Nucleus accumbens (tissue), 56 donors: ENCODE measurements around the gene NAT9.
A peak's percentile ranks its signal among the peaks of the same experiment; 100 is the strongest.

ENCODE experiments used
- DNase-seq, 56 donors: peaks; one replicate each; lab custom pipeline; 2025; lab: John Stamatoyannopoulos, UW

NAT9 gene

DNA sequence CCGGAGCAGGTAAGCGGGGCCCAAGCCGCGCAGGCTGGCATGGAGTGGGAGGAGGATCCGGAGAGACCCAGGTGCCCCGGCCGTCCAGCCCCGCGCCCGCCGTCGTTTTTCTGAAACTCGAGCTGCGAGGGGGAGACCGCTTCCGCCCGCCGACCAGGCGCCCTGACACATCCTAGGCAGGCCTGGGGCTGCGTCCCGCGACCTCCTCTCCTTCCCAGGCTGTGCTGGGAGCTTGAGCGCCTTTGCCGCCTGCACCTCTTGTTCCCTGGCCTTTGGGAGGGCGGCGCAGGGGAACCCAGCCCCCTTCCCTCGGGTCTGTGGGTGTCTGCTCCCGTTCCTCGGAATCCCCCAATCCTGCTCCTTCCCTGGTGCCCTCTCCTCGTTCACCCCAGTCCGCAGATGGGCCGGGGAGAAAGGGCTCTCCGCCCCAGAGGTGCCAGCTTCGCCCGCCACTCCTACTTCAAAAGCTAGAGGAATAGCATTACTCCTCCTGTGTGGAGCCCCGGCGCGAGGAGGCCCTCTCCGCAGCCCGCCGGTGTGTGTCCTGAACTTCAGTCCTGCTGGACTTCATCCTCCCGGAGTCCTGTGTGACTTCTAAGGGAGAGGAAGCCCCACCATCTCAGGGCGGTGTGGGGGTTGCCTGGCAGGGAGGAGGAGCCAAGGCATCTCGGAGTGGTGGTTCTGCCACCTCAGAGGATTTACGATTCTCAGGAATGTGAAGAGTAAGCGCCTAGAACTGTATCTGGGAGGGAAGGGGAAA, 26.7 kb downstream of the NAT9 start:
- peak in 1 of 56 donors; percentile 43 for DNase-seq

DNA sequence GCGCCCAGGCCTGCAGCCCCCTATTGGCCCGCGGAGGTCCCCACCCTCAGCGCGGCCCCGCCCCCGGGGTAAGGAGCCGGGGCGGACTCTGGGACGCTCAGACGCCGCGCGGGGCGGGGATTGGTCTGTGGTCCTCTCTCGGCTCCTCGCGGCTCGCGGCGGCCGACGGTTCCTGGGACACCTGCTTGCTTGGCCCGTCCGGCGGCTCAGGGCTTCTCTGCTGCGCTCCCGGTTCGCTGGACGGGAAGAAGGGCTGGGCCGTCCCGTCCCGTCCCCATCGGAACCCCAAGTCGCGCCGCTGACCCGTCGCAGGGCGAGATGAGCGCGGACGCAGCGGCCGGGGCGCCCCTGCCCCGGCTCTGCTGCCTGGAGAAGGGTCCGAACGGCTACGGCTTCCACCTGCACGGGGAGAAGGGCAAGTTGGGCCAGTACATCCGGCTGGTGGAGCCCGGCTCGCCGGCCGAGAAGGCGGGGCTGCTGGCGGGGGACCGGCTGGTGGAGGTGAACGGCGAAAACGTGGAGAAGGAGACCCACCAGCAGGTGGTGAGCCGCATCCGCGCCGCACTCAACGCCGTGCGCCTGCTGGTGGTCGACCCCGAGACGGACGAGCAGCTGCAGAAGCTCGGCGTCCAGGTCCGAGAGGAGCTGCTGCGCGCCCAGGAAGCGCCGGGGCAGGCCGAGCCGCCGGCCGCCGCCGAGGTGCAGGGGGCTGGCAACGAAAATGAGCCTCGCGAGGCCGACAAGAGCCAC, 27.4 kb downstream of the NAT9 start, which contains the start of gene NHERF1:
TSS of gene NHERF1 (plus strand) at position 100 of the 750 bp plus-strand sequence. CDS start at position 319, 219 bp downstream.
- DNase-seq, result peak in 55 of 56 donors; percentile 41 to 97 (median 86)

DNA sequence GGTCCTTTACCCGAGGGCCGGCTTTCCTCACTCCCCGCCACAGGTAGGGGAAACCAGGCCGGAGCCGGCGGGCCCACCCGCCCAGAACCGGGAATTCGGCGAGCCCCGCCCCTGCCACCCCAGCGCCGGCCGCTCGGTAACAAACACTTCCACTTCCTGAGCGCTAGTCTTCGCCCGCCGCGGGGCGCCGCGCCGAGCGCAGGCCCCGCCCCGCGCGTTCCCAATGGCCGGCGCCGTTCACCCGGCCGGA, 27.9 kb downstream of the NAT9 start:
- DNase-seq, result no peak

DNA sequence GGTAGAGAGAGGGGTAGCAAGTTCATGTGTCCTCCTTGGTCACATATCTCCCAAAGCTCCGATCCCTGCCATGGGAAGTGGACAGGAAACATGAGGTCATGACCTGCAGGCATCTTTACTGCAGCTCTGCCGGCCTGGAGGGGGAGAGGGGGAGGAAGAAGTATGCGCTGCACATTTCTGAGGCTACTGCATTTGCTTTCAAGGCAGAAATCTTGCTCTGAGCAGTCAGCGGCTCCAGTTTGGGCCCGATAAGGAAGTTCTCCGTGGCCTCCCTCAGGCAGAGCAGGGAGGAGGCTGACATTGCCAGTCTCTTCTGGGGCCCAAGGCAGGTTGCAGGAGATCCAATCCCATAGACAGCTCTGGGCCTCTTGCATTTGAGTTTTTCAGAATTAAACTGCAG, 29.2 kb downstream of the NAT9 start:
- no peak for DNase-seq

DNA sequence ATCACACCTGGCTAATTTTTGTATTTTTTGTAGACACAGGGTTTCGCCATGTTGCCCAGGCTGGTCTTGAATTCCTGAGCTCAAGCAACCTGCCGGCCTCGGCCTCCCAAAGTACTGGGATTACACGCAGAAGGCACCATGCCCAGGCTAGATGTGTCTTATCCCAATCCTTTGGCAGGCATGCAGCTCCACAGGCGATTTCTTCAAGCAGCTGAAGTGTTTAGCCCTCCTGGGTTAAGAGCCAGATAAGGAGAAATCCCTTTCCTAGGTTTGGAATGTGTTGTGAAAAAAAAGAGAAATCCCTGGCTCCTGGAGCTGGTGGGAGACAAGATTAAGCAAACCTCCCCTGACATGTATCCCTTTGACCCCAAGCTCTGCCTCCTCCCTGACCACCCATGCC, 29.8 kb downstream of the NAT9 start:
- DNase-seq, result no peak

DNA sequence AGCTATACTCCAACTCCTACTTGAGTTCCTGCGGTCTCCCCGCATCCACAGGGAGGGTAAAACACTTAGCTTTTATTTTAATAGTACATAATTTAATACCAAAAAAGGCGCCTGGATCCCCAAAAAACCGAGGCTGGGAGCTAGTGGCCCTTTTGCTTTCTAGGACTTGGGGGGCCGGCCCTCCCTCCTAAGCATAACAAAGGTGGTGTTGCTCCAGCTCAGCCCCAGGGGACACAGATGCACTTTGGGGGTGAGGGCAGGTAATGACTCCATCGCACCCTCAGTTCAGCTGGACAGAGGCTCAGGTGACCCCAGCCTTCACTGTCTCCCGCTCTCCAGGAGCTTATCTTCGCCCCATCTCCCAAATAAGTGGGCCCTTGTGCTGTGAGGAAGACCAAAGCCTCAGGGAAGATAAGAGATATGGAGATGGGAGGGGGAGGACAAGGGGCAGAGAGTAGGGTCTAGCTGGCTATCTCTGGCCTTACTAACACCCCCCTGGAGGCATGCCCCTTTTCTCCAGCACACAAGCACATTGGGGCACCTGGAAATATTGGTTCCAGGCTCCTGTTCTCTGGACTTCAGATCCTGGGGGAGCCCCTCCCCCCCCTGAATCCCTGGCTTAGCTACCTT, 30.5 kb downstream of the NAT9 start:
- no peak for DNase-seq

DNA sequence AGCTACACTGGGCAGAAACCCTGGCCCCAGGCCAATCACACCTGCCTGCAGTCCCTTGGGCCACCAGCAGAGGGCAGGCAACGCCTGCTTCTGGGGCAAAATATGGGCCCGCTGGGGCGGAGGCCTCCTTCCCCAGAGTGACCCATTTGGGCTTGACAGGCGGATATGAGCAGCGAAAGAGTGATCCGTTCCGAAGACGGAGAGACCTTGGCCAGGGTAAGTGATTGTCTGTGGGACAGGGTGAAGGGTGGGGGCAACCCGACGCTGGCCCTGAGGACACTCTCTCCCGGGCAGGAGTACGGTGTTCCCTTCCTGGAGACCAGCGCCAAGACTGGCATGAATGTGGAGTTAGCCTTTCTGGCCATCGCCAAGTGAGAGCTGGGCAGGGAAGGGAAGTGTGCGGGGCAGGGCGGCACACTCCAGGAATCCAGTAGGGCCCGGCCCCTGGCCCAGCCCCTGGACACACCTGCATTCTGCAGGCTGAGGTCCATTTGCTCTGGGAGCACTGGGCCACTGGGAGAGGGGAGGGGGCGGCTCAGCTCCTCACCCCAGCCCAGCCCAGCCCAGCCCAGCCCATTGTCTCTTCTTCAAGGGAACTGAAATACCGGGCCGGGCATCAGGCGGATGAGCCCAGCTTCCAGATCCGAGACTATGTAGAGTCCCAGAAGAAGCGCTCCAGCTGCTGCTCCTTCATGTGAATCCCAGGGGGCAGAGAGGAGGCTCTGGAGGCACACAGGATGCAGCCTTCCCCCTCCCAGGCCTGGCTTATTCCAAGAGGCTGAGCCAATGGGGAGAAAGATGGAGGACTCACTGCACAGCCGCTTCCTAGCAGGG, 31.2 kb downstream of the NAT9 start:
- DNase-seq, result peak in 49 of 56 donors; percentile 25 to 92 (median 72)

DNA sequence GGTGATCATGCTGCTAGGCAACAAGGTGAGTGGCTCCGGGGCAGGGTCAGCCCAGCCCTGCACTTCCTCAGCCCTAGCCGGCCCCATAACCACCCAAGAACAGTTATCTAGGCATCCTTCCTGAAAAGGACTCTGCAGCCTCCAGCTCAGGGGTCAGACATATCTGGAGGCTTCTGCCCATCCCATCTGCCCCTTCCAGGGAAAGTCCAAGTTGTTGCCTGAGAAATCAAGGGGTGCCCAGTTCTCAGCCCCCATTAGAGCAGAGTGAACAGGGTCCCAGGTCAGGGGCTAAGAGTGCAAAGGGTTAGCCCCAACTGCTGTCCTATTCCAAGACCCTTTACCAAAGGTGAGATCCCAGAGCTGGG, 31.8 kb downstream of the NAT9 start:
- DNase-seq, result no peak

DNA sequence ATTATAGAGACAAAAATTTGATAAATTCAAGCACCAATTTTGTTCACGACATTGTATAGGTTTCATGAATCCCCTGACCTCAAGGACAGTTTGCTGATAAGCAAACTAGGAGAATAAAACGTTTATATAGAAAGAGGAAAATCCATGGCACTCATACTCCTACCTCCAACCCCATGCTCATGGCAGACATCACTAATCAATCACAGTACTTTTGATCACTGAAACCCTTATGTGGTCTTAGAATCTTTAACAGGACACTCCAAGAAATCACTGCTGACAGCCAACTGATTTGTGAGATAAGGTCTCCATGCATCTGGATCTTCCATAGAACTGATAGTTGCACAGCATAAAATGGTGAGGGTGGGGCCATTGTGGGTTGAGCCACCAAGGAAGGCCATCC, 32.4 kb downstream of the NAT9 start:
- DNase-seq, result no peak

DNA sequence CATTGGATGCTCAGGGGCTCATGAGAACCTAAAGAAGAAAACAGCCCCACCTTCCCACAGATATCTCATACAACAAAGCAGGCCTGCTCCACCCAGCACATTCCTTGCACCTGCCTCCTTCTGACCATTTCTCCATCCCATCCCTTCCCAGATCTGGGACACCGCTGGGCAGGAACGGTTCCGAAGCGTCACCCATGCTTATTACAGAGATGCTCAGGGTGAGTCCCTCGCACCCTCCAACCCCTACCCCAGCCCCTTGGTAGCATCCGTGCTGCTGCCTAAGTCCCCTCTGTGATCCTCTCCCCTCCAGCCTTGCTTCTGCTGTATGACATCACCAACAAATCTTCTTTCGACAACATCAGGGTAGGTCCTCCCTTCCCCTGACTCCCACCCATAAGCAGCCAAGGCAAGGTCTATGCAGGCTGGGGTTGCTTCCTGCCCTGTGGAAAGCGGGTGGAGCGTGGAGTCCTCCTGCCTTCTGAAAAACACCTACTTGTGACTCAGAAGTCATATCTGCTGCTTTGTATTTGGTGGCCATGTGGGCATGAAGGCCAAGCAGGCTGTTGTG, 33.1 kb downstream of the NAT9 start:
- no peak for DNase-seq

DNA sequence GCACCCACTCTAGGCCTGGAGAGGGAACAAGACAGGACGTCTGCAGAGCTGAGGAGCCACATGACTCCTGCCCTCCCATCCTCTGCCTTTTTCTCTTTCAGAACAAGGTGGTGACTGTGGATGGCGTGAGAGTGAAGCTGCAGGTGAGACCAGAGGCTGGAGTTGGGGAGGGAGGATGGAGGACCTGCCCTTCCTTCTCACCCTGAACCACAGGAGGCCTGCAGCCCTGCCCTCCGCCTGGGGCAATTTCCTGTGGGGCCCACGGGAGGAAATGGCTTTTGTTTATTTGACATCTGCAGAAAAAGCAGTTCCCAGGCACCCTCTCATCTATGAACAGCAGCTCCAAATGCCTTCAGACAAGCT, 34.0 kb downstream of the NAT9 start:
- DNase-seq, result no peak

DNA sequence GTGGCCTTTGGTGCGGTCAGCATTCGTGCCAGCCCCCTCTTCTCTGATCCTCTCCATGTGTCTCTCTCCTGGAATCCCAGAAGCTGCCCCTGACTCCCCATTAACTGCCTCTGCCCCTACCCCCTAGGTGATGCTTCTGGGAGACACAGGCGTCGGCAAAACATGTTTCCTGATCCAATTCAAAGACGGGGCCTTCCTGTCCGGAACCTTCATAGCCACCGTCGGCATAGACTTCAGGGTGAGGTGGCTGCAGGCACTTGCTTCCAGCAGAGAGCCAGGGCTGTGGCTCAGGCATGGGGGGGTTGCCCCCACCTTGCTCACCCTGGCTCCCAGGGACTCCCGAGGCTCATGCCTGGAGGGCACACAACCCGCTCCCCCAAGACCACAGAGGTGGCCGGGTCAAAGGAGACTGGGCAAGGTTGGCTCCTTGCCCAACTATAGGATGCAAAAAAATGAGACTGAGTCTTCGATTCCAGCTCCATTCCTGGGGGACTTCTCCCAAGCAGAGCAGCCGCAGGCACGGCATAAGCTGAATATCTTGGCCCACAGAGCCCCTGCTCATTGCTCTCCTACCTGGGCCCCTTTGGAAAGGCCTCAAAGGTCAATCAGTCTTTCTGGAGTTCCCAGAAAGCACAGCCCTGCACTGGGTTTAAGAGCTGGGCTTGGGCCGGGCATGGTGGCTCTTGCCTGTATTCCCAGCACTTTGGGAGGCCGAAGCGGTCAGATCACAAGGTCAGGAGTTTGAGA, 35.3 kb downstream of the NAT9 start:
- no peak for DNase-seq

DNA sequence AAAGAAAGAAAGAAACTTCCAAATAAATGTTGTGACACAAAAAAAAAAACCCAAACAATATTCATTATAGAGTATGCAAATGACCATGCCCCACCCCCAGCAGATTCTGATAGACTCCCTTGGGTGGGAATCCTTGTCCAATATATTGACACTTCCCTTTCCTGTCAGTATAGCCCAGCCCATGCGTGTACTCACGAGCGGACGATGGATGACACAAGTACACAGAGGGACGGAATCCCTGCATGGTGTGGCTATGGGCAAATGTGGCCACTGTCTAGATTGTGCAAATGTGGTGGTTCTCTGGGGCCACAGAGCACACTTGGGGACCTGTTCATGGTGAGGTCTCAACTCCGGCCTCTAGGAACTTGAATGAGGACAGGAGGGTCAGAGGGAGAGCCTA, 36.0 kb downstream of the NAT9 start:
- DNase-seq, result no peak

DNA sequence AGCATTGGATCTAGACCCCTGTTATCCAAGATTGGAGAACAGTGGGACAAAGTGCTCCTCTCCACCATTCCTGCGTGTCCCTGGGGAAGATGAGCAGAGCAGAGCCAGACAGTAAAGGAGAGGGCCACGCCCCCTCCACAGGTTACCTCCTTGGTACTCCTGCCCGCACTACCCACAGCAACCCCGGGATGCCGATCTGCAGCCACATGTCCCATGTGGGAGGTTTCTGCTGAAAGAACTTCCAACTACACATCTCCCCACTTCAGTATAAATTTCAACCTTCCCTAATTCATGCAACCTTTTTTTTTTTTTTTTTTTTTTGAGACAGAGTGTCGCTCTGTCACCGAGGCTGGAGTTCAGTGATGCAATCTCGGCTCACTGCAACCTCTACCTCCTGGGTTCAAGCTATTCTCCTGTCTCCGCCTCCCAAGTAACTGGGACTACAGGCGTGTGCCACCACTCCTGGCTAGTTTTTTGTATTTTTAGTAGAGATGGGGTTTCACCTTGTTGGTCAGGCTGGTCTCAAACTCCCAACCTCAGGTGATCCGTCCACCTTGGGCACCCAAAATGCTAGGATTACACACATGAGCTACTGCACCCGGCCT, 36.8 kb downstream of the NAT9 start:
- no peak for DNase-seq

DNA sequence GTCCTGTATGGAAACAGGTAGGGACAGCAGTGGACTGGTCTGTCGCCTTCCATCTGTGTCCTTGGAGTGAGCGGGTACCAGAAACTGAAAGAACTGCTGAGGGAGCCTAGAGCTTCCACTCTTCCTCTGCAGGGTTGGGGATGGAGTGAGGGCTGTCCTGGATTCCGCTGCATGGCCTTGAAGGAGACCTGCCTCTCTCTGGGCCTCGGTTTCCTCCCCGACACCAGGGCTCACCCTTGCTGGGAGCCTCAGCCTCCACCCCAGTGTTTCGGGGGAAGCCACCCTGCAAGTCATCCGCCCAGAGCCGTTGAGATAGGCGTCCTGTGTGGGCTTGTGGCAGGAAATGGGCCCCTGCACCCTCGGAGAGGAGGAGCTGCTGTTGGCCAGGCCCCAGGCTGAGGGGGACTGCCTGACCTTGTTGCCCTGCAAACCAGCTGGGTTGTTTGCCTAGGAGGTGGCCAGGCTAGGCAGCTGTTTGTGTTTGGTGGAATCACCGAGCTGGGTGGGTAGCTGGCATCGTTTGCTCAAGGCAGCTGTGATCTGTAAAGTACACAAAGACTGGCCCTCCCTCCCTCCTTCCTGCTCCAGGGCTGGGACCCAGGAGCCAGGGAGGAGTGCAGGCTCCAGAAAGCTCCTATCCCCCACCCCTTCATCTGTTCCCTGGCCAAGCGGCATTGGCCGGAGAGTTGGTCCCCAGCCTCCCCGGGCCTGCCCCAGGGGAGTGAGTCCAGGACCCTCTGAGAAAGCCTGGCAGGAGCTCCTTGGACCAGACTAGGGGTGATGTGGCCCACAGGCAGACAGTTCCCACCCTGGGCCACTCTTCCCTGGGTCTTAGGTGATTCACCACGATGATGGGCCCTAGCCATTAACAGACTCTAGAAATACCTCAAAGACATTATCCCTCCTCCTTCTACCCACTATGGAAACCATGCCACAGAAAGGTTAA, 37.8 kb downstream of the NAT9 start:
- no peak for DNase-seq

DNA sequence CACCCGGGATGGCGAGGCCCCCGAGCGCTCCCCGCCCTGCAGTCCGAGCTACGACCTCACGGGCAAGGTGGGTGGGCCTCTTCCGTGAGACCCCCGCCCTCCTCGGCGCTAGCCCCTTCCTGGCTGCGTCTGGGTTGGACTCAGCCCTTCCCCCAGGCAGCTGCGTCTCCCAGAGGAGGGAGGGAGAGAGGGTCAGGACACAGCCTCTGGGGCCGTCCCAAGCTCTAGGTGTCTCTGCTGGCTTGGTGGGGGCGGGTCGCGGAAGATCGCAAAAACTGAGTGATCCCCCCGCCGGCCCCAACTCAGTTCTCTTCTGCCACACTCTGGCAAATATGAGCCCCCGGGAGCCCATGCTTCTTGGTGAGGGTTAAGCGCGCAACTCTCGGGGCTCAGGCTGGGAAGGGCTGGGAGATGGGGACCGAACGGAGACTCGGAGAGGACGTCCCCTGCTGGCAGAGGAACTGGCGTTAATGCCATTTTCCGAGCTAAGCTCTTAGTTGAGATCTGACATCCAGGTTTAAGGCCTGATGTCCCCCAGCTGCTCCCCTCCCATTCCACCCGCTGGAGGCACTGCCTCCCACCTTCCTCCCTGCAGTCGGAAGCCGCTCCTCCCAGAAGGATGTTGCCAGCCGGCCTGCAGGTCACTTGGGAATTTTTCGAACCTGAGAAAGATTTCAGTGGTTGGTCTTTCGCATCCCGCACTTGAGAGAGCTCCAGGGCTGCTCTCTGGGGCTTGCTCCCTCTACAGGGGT, 38.7 kb downstream of the NAT9 start:
- DNase-seq, result no peak

DNA sequence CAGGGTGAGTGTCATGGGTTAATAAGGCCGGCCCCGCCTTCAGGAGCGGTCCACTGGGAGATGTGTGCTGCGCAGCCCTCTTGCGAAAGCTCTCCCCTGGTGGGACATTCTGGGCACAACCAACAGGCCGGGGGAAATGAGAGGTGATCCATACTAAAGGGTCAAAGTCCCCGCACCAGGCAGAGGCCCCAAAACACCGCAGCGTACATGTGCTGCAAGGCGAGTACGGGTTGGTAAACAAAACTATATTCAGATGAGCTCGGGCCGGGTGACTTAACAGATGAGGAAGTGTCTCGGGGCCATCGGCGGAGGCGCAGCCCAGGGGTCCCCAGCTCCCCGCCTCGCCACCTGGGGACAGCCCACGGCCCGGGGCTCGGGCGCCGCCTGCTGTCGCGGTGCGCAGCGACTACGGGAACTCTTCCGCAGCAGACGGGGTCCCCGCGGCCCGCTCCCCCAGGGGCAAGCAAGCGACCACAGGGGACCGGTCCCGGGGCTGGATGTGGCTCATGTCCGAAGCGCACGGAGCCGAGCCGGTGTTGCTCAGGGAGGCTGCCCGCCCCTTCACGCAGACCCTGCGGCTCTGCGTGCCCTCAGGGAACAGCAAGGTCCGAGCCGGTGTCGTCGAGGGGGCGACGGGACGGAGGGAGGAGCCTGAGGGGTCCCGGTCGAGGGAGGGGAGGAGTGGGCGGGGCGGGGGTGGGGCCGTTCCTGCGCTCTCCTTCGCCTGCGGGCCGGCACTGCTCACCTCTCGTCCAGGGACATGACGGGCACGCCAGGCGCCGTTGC, 39.4 kb downstream of the NAT9 start, which contains the start of gene RAB37:
TSS of gene RAB37 (plus strand) at position 744 of the 786 bp plus-strand sequence. CDS start at position 761, 17 bp downstream.
- peak in 1 of 56 donors; percentile 8 for DNase-seq
